HG02970 (cell line): Measurements from ENCODE around the gene PVR.
"Not testable (repeated sequence)": the region's sequence is repeated elsewhere in the genome, so short reads cannot be mapped to it uniquely, and the experiment has no call there.

Experiments
- ATAC-seq: cut with Tn5 transposase; IDR thresholded peaks from one replicate; pipeline ENCODE4 v1.9.1; 2021; ENCODE audit warnings: mild to moderate bottlenecking, moderate library complexity, moderate number of reproducible peaks; ENCODE audit not compliant: unreplicated experiment, low FRiP score

PVR gene

GRCh38 chr19:44694184-44694579 lies 50.5 kb downstream of the PVR start:
- ATAC-seq = no peak

- ATAC-seq = no peak
Measured at GRCh38 chr19:44696939-44697669, 53.4 kb downstream of the PVR start.

GRCh38 chr19:44697670-44698034 lies 53.9 kb downstream of the PVR start:
- ATAC-seq = no peak

- no peak for ATAC-seq
Measured at GRCh38 chr19:44698492-44699201, 54.9 kb downstream of the PVR start, which contains the start of gene CEACAM16. Gene CEACAM16 (plus strand): TSS chr19:44699151. CDS start chr19:44701457, 2,306 bp downstream.

DNA sequence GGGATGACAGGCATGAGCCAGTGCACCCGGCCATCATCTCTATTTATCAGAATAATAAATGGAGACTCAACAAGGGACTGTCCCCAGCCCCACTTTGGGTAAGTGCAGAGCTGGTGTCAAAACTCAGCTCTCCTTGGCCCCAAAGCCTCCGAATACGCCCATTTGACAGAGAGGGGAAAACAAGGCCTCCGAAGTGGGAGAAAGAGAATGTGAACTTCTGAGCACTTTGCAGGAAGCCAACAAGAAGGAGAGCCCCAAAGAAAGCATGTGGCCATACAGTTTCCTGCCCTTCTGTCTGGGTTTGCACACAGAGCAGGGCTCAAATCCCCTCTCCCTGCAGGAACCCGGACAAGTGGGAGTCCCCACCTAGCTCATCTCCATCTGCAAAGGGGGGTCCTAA lies 56.8 kb downstream of the PVR start:
- ATAC-seq = no peak

DNA sequence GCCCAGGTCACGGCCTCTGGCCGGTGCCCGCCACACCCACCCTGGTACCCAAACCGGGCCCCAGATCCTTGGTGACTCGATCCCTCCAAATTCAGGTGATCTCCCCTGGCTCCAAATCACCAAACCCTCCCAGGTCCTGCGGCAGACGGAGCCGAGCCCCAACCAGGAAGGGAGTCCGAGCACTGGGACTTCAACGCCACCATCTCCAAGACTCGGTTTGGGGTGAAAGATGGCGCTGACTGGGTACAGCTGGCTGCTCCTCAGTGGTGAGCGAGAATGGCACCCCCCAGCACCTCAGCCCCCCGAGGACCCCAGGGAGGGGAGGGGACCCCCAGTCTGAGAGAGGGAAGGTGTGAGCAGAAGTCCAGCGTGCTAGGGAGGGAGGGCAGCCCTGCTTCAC lies 57.5 kb downstream of the PVR start:
- no peak for ATAC-seq

DNA sequence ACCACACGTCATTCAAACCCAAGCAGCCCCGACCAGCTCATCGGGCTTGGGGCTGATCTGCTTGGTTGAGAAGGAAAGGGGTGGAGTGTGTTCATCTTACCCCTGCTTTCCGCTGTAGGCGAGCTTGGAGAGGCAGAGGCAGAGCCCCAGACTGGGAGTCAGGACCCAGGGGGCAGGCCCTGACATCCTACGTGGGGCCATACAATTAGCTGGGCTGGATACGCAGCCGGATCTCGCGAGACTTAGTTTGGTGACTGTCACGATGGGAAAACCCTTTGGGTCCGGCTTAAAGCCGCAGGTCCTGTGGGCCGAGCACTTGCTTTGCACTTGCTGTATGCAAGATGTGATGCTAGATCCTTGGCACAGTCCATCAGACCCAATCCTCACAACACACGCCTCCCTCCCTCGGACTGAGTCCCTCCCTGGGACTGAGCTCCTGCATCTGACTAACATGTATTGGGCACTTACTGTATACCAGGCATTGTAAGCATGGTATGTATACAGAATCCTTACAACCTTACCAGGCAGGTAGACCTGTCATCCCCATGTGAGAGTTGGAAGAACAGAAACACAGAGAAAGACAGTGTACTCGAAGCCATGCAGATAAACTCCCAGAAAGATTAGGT lies 59.0 kb downstream of the PVR start:
- no peak for ATAC-seq

GRCh38 chr19:44703336-44704078 lies 59.8 kb downstream of the PVR start:
- no peak for ATAC-seq

GRCh38 chr19:44704982-44705381 lies 61.3 kb downstream of the PVR start:
- ATAC-seq = no peak

- no peak for ATAC-seq
Measured at GRCh38 chr19:44705502-44706010, 61.8 kb downstream of the PVR start.

DNA sequence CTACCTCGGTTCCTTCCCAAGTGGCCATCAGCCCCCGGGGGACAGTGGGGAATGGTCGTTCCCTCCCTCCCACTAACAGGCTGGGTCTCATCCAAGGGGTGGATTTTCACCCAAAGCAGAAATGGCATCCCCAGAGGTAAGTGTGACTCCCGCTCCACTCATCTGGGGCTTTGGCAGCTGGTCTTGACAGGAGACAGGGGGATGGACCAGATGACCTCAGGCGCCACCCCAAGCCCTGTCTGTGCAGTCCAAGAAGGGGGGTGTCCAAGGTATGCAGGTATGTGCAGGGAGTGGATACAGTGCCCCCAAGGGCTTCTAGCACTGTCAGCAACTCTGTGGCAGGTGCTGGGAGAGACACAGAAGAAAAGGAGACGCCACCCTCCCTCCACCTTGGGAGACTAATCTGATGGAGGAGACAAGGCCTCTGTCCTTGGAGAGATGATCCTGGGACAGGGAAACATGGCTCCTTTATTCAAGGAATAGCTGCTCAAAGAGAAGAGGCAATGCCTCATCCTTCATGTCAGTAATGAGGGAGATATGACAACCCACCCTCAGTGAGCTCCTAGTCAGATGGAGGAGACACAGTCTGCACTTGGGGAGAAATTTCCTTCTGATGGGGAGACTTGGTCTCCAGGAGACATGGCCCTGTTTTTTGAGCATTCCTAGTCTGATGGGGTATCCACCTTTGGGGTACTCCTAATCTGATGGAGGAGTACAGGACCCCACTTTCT lies 63.0 kb downstream of the PVR start:
- ATAC-seq = no peak

DNA sequence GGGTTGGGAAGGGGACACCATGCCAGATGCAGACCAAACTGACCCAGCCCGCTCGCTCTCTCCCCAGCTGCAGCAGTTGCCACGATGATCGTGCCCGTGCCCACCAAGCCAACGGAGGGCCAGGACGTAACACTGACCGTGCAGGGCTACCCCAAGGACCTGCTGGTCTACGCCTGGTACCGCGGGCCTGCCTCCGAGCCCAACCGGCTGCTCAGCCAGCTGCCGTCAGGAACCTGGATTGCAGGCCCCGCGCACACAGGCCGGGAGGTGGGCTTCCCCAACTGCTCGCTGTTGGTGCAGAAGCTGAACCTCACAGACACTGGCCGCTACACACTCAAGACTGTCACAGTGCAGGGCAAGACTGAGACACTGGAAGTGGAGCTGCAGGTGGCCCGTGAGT lies 64.1 kb downstream of the PVR start:
- no peak for ATAC-seq

DNA sequence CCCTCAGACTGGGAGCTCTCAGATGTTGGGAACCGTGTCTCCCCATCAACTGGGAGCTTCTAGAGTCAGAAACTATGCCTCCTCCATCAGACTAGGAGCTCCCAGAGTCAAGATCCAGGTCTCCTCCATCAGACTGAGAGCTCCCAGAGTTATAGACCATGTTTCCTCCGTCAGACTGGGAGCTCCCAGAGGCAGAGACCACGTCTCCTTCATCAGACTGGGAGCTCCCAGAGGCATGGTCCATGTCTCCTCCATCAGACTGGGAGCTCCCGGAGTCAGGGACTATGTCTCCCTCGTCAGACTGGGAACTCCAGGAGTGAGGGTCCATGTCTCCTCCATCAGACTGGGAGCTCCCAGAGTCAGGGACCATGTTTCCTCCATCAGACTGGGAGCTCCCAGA lies 65.2 kb downstream of the PVR start:
- no peak for ATAC-seq

- ATAC-seq = not testable (repeated sequence)
Measured at GRCh38 chr19:44709434-44710266, 65.9 kb downstream of the PVR start.

DNA sequence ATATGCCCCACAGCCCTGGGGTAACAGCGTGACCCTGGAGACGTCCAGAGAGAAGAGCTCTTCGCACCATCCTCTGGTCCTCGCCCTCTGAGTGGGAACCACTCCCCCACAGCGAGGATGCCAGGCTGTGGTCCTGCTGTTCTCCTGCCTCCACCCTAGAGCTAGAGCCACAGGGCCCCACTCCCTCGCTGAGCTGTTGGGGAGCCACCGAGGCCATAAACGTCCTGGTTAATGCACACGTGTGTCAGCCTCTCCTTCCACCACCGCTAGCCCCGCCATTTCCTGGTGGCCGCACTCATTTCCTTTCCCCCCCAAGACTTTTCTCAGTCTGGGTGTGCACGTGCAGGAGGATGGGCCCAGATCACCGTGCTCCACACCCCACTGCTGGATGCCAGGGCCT lies 66.8 kb downstream of the PVR start:
- ATAC-seq = no peak

DNA sequence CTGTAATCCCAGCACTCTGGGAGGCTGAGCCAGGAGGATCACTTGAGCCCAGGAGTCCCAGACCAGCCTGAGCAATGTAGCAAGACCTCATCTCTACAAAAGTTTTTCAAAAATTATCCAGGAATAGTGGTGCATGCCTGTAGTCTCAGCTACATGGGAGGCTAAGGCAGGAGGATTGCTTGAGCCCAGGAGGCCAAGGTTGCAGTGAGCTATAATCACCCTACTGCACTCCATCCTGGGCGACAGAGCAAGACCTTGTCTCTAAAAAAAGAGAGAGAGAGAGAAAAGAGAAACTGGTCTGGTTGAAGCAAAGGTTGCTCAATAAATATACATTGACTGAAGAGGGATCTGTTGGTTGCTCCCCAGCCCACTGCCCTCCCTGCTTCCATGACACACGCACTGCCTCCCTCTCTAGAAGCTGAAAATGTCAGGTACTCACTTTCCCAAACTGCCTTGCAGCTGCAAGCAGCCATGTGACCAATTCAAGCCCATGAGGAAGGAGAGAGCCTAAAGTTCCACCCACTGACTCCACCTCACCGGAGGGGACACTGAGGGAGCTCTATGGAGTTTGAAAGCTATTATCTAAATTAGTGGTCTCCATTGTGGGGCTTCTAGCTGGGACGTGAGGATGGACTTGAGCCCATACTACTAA lies 69.3 kb downstream of the PVR start:
- ATAC-seq = no peak
